HEK293 (cell line): ENCODE results near the gene SPZ1.

Source experiments
- CTCF ChIA-PET: fragments of 350-600 bp; formaldehyde crosslinking; extraction: SDS; loops from one replicate; lab custom pipeline; 2021; ENCODE audit warnings: antibody characterized with exemption; lab: Yijun Ruan, JAX
- POLR2A ChIA-PET: fragments of 300-600 bp; formaldehyde crosslinking; extraction: SDS; loops from one replicate; lab custom pipeline; 2020; ENCODE audit warnings: antibody characterized with exemption, inconsistent platforms; lab: Yijun Ruan, JAX
- H3K27ac ChIP-seq: fragments of 200-500 bp; sonication (Bioruptor generic); 2 replicates; pipeline ENCODE4 v1.5.1; 2014; ENCODE audit warnings: low read depth, low read length, control low read depth, inconsistent platforms; ENCODE audit errors: extremely low read depth
- H3K36me3 ChIP-seq, 2 experiments: fragments of 200-500 bp in 1 of 2; sonication (Bioruptor generic) in 1 of 2; 1 replicate in 1 of 2; 2 replicates in 1 of 2; pipeline ENCODE4 v1.5.1; 2014 to 2017; ENCODE audit warnings: inconsistent platforms in 2 of 2, low read length in 2 of 2; ENCODE audit not compliant: control insufficient read depth in 2 of 2, insufficient read depth in 1 of 2
- H3K4me1 ChIP-seq: fragments of 200-500 bp; sonication (Bioruptor generic); 2 replicates; pipeline ENCODE4 v1.5.1; 2014; ENCODE audit warnings: mild to moderate bottlenecking, low read length, inconsistent platforms; ENCODE audit not compliant: control insufficient read depth, insufficient read depth
- H3K4me3 ChIP-seq: 2 replicates; pipeline ENCODE4 v1.5.1; 2011; ENCODE audit warnings: low read depth, mild to moderate bottlenecking, control low read depth, low read length, moderate library complexity
- H3K9me3 ChIP-seq: fragments of 200-500 bp; sonication (Bioruptor generic); 2 replicates; pipeline ENCODE4 v1.5.1; 2014; ENCODE audit warnings: low read depth, low read length, inconsistent platforms; ENCODE audit not compliant: control insufficient read depth, insufficient read depth
- BCL11B ChIP-seq: fragments of 450-650 bp; formaldehyde crosslinking; IDR thresholded peaks from 2 replicates; pipeline ENCODE4 v1.5.1; 2016; ENCODE audit warnings: low read depth, missing biosample characterization, missing genetic modification characterization
- FEZF1 ChIP-seq: fragments of 450-650 bp; formaldehyde crosslinking; IDR thresholded peaks from 2 replicates; pipeline ENCODE4 v1.5.1; 2016; ENCODE audit warnings: missing biosample characterization, missing genetic modification characterization
- MEIS1 ChIP-seq: sonication (generic); formaldehyde crosslinking; IDR thresholded peaks from 2 replicates; pipeline ENCODE4 v1.8.1; 2022; ENCODE audit warnings: missing genetic modification reagents, mild to moderate bottlenecking, borderline replicate concordance
- MZF1 ChIP-seq: fragments of 450-650 bp; formaldehyde crosslinking; IDR thresholded peaks from 2 replicates; pipeline ENCODE4 v1.5.1; 2017; ENCODE audit warnings: missing biosample characterization, missing genetic modification characterization, borderline replicate concordance
- OVOL3 ChIP-seq: fragments of 450-650 bp; formaldehyde crosslinking; IDR thresholded peaks from 2 replicates; pipeline ENCODE4 v1.5.1; 2016; ENCODE audit warnings: missing biosample characterization, missing genetic modification characterization
- PRDM1 ChIP-seq: fragments of 450-650 bp; formaldehyde crosslinking; IDR thresholded peaks from 2 replicates; pipeline ENCODE4; 2016; ENCODE audit warnings: missing biosample characterization, missing genetic modification characterization
- PRDM4 ChIP-seq: fragments of 450-650 bp; formaldehyde crosslinking; IDR thresholded peaks from 2 replicates; pipeline ENCODE4 v1.5.1; 2017; ENCODE audit warnings: missing biosample characterization, missing genetic modification characterization
- PRDM6 ChIP-seq: fragments of 450-650 bp; formaldehyde crosslinking; IDR thresholded peaks from 2 replicates; pipeline ENCODE4 v1.5.1; 2017; ENCODE audit warnings: missing biosample characterization, missing genetic modification characterization
- TRIM28 ChIP-seq: IDR thresholded peaks from 2 replicates; pipeline ENCODE4 v1.6.1; 2011; ENCODE audit warnings: low read length, control low read depth, borderline replicate concordance
- YY1 ChIP-seq: fragments of 450-650 bp; formaldehyde crosslinking; IDR thresholded peaks from 2 replicates; pipeline ENCODE4 v1.5.1; 2018; ENCODE audit warnings: missing biosample characterization, missing genetic modification characterization
- ZBTB17 ChIP-seq: fragments of 450-650 bp; formaldehyde crosslinking; IDR thresholded peaks from 2 replicates; pipeline ENCODE4 v1.5.1; 2016; ENCODE audit warnings: missing biosample characterization, missing genetic modification characterization
- ZBTB48 ChIP-seq: fragments of 450-650 bp; formaldehyde crosslinking; IDR thresholded peaks from 2 replicates; pipeline ENCODE4 v1.5.1; 2016; ENCODE audit warnings: missing biosample characterization, missing genetic modification characterization
- ZNF132 ChIP-seq: fragments of 450-650 bp; formaldehyde crosslinking; IDR thresholded peaks from 2 replicates; pipeline ENCODE4 v1.5.1; 2017; ENCODE audit warnings: missing biosample characterization, missing genetic modification characterization, borderline replicate concordance
- ZNF26 ChIP-seq: fragments of 450-650 bp; formaldehyde crosslinking; IDR thresholded peaks from 2 replicates; pipeline ENCODE4 v1.5.1; 2016; ENCODE audit warnings: missing biosample characterization, missing genetic modification characterization
- ZNF449 ChIP-seq: fragments of 450-650 bp; formaldehyde crosslinking; IDR thresholded peaks from 2 replicates; pipeline ENCODE4 v1.5.1; 2017; ENCODE audit warnings: missing biosample characterization, mild to moderate bottlenecking, missing genetic modification characterization, moderate library complexity
- ZNF549 ChIP-seq: fragments of 450-650 bp; IDR thresholded peaks from 2 replicates; pipeline ENCODE4 v1.5.1; 2018; ENCODE audit warnings: missing biosample characterization, missing genetic modification characterization, mild to moderate bottlenecking, inconsistent platforms, moderate library complexity
- ZNF555 ChIP-seq: fragments of 450-650 bp; formaldehyde crosslinking; conservative IDR thresholded peaks from 2 replicates; pipeline ENCODE4 v1.5.1; 2017; ENCODE audit warnings: missing biosample characterization, mild to moderate bottlenecking, missing genetic modification characterization, inconsistent platforms
- ZNF600 ChIP-seq: fragments of 450-650 bp; formaldehyde crosslinking; IDR thresholded peaks from 2 replicates; pipeline ENCODE4 v1.5.1; 2016; ENCODE audit warnings: missing biosample characterization, missing genetic modification characterization
- ZNF660 ChIP-seq: fragments of 450-650 bp; IDR thresholded peaks from 2 replicates; pipeline ENCODE4 v1.5.1; 2018; ENCODE audit warnings: missing biosample characterization, mild to moderate bottlenecking, missing genetic modification characterization
- ZSCAN23 ChIP-seq: fragments of 450-650 bp; formaldehyde crosslinking; IDR thresholded peaks from 2 replicates; pipeline ENCODE4 v1.5.1; 2016; ENCODE audit warnings: missing biosample characterization, missing genetic modification characterization

SPZ1 gene

GRCh38 chr5:80318212-80318611 lies 1.6 kb upstream of the SPZ1 start:
- CTCF ChIA-PET: interaction anchor here (0.9 kb wide), 1 partner anchor 10 kb away, joined by 7 read pairs; no protein-coding TSS in a partner anchor
- H3K4me3 ChIP-seq: no peak overlapping the region
- no peaks in the 10 kb centered on the region for H3K9me3 ChIP-seq
- no peak overlapping the region for H3K27ac ChIP-seq
- no peaks in the 10 kb centered on the region for H3K36me3 ChIP-seq
- POLR2A ChIA-PET: no interaction called here
- TF ChIP-seq FEZF1 (tag by site-specific recombination): peak; percentile 77
- no peak for TF ChIP-seq ZNF660
- no peak for TF ChIP-seq ZBTB48 (tag by site-specific recombination)
- peak; percentile 64 for TF ChIP-seq PRDM6
- TF ChIP-seq ZNF549 (tag by site-specific recombination): no peak
- no peak for TF ChIP-seq ZNF600 (tag by site-specific recombination)
- no peak for TF ChIP-seq ZSCAN23 (tag by site-specific recombination)
- TF ChIP-seq ZNF555: no peak
- no peak for TF ChIP-seq ZBTB17 (tag by site-specific recombination)
- no peak for TF ChIP-seq YY1 (tag by site-specific recombination)
- TF ChIP-seq ZNF449 (tag by site-specific recombination): no peak
- H3K4me1 ChIP-seq: no peaks in the 10 kb centered on the region

- Histone ChIP-seq H3K4me3 (no peak overlapping the region), H3K27ac (no peak overlapping the region), H3K9me3 (no peaks in the 10 kb centered on the region), H3K36me3 (no peaks in the 10 kb centered on the region), H3K4me1 (no peaks in the 10 kb centered on the region)
- ChIA-PET CTCF (interaction anchor here (1.6 kb wide), 1 partner anchor 17 kb away, joined by 8 read pairs; no protein-coding TSS in a partner anchor), POLR2A (no interaction called here)
- TF ChIP-seq ZNF26 (tag by site-specific recombination) (no peak), PRDM1 (no peak), ZNF660 (no peak), ZNF132 (tag by site-specific recombination) (no peak), MZF1 (tag by site-specific recombination) (no peak), MEIS1 (no peak), TRIM28 (no peak), BCL11B (tag by site-specific recombination) (no peak), OVOL3 (tag by site-specific recombination) (no peak), PRDM4 (tag by site-specific recombination) (no peak)
Measured at GRCh38 chr5:80324912-80325311, 5.1 kb downstream of the SPZ1 start.
